ENCODE results near the gene HOXD8. TPM values are rescaled to one million over a fixed set of nuclear protein-coding genes. Genes with fewer than 3 reads are reported as not detected.

The HOXD8 gene
- not detected for total RNA-seq

DNA sequence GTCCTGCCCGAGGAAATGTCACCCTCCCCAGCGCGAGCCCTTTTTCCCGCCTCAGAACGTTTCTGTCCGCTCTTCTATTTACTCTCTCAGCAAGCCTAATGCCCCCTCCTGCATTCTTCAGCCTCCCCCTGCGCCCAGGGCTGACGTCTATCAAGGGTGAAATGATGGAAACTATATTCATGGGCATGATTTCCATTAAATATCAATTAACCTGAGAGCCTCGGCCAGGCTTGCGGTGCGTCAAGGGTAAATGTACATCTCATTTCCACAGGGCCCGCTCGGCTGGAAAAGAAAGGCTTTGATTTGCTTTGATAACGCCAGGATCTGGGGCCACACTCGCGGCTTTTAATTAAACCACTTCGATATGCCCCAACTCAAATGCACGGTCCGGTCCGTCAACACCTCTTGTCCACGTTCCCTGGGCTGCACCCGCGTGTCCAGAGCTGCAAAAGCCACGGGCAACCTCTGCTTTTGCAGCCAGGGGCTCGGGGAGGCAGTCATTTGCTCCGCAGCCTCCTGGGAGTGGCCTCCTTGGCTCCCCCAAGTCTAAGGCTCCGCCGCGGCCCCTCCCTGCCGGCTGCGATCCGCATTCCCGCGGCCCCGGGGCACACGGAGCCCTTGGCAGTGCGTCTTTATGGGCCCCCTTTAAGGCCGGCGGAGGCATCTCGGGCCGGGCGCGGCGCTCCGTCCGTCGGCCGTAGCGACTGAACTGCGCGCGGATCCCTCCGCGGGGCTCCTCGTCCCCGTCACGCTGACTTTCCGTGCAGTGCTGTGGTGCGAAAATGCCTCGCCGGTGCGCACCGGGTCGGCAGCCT is at the start of gene HOXD8:
HOXD8 (plus strand) TSS at position 724 of the 815 bp plus-strand sequence. CDS start 662 bp downstream, outside the sequence.
- DNase-seq (peak; percentile 49), ATAC-seq (ENCODE audit: low read depth) (no peak)
- no peaks in the 10 kb centered on the region for H3K36me3 Mint-ChIP-seq
- peak within 1 kb of the TSS; percentile 26 for H3K4me3 Mint-ChIP-seq
- no peaks in the 10 kb centered on the region for H3K9me3 Mint-ChIP-seq
- H3K27ac Mint-ChIP-seq: peak within 1 kb of the TSS; percentile 68
- H3K4me1 Mint-ChIP-seq: peaks cover 18% of the 10 kb centered on the region
- POLR2A ChIA-PET: no interaction called here
- peaks cover 87% of the 10 kb centered on the region for H3K27me3 Mint-ChIP-seq

DNA sequence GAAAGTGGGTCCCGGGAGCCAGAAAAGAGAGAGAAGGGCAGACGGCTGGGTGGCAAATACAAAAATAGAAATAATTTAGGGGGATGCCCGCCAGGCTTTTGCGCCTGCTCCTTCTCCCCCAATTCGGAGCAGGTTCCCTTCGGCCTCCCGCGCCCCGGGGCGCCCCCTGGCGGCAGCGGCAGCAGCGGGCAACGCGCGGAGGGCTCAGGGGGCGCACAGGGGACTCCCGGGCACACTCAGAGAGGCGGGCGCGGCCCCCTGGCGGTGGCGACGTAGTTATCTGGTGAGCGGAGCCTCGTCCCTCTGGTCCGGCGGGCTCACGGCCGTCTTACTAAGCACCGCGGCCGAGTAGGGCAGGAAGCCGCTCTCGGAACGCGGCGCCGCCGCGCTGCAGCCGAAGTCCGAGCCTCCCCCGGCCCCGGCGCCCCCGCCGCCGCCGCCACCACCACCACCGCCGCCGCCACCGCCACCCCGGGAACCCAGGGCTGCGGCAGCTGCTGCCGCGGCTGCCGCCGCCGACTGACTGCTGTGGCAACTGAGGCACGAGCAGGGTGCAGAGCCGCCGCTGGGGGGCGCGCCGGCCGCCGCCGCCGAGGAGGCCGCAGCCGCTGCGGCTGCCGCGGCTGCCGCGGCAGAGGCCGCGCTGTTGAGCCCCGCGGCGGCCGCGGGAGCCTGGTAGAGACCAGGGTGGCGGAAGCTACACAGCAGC is 49.5 kb upstream of the HOXD8 start:
- H3K4me3 Mint-ChIP-seq: peak overlapping the region; percentile 53
- POLR2A ChIA-PET: no interaction called here
- H3K27me3 Mint-ChIP-seq: peaks cover 83% of the 10 kb centered on the region
- peaks cover 7% of the 10 kb centered on the region for H3K4me1 Mint-ChIP-seq
- DNase-seq (peak; percentile 57), ATAC-seq (ENCODE audit: low read depth) (peak; percentile 47)
- H3K9me3 Mint-ChIP-seq: peaks cover 11% of the 10 kb centered on the region
- H3K27ac Mint-ChIP-seq: peak overlapping the region; percentile 63
- H3K36me3 Mint-ChIP-seq: peaks cover 9% of the 10 kb centered on the region

DNA sequence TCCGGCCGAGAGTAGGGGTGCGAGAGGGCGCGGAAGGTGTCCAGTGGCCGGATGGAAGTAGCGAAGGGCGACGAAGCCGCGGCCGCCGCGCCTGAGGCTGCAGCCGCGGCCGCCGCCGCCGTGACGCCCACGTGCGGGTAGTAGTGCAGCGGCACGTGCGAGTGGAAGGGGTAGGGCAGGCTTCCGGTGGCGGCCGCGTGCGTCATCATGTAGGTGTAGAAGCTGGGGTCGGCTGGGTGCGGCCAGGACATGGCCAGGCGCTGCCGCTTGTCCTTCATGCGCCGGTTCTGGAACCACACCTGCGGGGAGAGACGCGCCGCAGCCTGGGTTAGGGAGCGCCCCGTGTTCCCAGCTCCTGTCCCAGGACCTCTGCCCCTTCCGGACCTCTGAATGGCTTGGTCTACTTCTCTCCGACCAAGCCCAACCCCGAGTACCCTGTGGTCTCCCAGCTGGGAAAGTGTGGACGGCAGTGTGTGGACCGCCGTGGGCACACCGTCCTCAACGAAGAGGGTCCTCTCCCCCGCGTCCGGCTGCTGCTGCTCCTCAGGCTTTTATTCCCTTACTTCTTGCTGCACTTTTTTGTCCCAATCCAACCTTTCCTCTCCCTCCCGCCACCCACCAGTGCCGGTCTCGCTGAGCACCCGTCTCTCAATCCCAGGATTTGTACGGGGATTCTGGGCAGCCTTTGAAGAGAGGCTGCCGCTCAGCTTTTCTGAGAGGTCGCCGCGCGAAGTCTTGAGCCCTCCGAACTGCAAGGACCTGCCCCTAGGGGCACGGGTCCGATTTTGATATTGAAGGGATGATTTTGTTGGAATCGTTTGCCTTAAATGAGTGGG is 48.7 kb upstream of the HOXD8 start:
- ATAC-seq (ENCODE audit: low read depth): no peak
- POLR2A ChIA-PET: no interaction called here

DNA sequence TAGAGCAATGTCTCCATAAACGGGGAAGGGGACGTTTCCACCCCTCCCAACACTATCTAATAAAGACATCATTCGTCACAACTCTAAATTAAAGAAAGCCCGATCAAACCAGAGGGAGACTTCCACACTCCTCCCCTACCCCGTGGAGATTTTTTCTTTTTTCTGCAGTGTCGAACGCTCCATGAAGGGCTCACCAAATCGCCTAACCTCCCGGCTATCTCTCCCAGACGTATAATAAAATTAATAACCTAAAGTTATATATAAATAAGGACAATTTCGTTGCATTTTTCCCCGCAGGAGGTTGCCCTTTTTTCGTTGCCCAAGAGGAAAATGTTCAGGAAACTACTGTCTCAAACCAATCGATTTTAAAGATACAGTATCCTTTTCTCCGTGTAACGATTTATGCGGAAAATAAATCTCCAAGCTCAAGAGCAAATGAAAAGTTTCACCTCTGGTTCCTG is 48.1 kb upstream of the HOXD8 start:
- H3K4me3 Mint-ChIP-seq: peak overlapping the region; percentile 16
- peaks cover 10% of the 10 kb centered on the region for H3K36me3 Mint-ChIP-seq
- H3K9me3 Mint-ChIP-seq: peaks cover 10% of the 10 kb centered on the region
- H3K4me1 Mint-ChIP-seq: peaks cover 7% of the 10 kb centered on the region
- H3K27ac Mint-ChIP-seq: peak overlapping the region; percentile 83
- DNase-seq (no peak), ATAC-seq (ENCODE audit: low read depth) (no peak)
- H3K27me3 Mint-ChIP-seq: peaks cover 85% of the 10 kb centered on the region
- POLR2A ChIA-PET: no interaction called here

More for the DNA sequence above, 48.7 kb upstream of the HOXD8 start:
- no peak overlapping the region for H3K4me3 Mint-ChIP-seq
- no peak for DNase-seq
- peaks cover 10% of the 10 kb centered on the region for H3K36me3 Mint-ChIP-seq
- H3K9me3 Mint-ChIP-seq: peaks cover 11% of the 10 kb centered on the region
- peaks cover 83% of the 10 kb centered on the region for H3K27me3 Mint-ChIP-seq
- H3K27ac Mint-ChIP-seq: peak overlapping the region; percentile 83
- H3K4me1 Mint-ChIP-seq: peaks cover 7% of the 10 kb centered on the region

DNA sequence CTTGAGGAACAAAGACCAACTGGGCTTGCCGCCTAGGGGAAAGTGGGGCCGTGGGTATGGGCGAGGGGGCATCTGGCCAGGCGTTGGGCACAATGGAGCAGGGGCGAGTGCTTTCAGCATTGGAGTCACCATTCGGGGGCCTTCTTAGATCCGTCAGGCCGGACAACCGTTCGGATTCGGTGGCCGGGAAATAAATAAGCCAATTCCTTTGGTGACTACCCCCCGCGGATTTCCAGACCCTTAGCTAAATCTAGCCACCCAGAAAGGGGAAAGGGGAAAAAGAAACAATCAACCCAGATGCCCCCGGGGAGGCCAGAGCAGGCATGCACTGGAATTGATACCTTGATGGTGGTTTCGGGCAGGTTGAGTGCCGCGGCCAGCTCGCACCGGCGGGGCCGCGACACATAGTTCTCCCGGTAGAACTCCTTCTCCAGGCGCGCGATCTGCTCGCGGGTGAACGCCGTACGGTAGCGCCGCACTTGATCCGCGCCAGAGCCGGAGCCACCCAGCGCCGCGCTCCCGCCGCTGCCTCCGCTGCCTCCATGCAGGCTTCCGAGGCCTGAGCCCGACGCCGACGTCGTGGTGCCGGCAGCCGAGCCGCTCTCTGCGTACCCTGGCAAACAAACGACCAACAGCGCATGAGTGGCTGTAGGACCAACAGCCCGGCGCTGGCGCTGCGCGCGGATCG is 47.5 kb upstream of the HOXD8 start:
- Mint-ChIP-seq H3K9me3 (peaks cover 12% of the 10 kb centered on the region), H3K27me3 (peaks cover 85% of the 10 kb centered on the region), H3K4me3 (peak overlapping the region; percentile 16), H3K27ac (peak overlapping the region; percentile 83), H3K36me3 (peaks cover 10% of the 10 kb centered on the region), H3K4me1 (peaks cover 7% of the 10 kb centered on the region)
- ATAC-seq (ENCODE audit: low read depth): no peak
- peak; percentile 56 for DNase-seq
- POLR2A ChIA-PET: no interaction called here

DNA sequence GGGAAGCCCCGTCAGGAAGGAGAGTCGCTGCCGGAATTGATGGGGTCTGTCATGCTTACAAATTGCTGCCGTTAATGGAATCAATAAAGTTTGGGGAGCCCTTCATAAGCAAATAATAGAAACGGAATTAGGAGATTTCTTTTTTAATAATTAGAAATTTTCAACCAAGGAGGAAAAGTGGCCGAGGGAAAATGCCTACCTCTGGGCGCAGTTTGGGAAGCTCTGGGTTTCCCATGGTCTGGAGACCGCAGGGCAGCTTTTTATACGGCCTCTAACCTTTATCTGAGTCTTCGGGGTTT is 47.0 kb upstream of the HOXD8 start:
- H3K4me1 Mint-ChIP-seq: peaks cover 7% of the 10 kb centered on the region
- DNase-seq (no peak), ATAC-seq (ENCODE audit: low read depth) (no peak)
- POLR2A ChIA-PET: no interaction called here
- H3K36me3 Mint-ChIP-seq: peaks cover 10% of the 10 kb centered on the region
- H3K27ac Mint-ChIP-seq: peak overlapping the region; percentile 83
- H3K27me3 Mint-ChIP-seq: peaks cover 85% of the 10 kb centered on the region
- H3K9me3 Mint-ChIP-seq: peaks cover 12% of the 10 kb centered on the region
- H3K4me3 Mint-ChIP-seq: no peak overlapping the region

DNA sequence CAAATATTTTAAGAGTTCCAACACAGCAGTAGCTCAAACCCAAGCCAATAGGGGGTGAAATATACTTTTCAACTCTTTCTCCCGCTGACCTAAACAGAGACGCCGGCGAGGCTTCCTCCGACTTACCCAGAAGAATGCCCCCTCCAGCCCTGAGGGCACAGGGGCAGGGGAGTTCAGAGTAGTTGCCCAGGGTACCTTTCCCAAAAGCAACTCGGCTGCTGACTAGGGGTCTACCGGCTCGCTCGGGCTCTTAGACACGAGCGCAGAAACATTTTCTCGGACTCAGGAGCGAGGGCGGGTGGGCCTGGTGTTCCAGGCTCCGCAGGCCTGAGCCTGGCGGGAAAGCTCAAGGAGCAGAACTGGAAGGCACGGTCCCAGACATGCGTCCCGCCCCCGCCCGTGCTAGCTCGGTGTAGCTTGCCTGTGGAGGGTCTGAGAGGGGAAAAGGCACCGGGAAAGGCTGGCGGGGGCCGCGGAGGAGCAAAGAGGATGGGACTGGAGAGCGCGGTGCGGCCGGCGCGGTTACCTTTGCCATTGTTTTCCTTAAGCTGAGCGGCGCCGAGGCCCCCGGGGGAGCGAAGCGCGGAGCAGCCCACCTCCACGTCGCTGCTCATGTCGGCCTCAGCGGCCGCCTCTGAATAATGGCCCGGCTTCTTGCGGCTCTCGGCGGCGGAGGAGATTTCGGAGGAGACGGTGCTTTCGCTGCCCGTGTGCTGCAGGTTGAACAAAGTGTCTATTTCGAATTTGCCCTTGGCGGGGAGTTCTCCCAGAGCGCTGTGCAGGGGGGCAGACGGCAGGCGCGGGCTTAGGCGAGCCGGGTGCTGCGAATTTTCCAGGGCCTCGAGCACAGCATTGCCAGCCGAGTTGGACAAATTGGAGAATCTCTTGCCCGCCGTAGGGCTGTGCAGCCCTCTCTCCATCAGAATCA is 46.4 kb upstream of the HOXD8 start:
- H3K27ac Mint-ChIP-seq: peak overlapping the region; percentile 46
- peaks cover 89% of the 10 kb centered on the region for H3K27me3 Mint-ChIP-seq
- peaks cover 7% of the 10 kb centered on the region for H3K4me1 Mint-ChIP-seq
- POLR2A ChIA-PET: no interaction called here
- ATAC-seq (ENCODE audit: low read depth) (no peak), DNase-seq (no peak)
- H3K9me3 Mint-ChIP-seq: peaks cover 12% of the 10 kb centered on the region
- peak overlapping the region; percentile 22 for H3K4me3 Mint-ChIP-seq
- H3K36me3 Mint-ChIP-seq: peaks cover 10% of the 10 kb centered on the region

DNA sequence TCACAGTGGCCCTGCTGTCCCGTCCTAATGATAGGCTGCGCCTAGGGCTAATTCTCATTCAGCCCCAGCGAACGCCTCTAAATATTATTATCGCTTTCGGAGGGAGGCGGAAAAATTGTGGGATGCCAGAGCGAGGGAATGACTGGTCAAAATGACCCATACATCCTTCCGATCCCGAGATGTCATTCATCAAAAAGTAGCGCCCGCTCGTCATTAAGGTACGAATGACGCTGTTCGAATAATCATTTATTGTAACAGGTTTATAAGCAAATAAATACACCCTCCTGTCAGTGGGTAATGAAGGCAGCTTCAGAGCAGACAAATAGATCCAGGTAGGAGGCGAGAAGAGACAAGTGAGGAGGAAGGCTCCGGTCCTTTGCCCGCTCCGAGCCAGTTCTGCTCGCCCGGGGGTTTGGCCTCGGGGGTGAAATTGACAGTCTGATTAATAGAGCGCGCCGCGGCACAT is 45.7 kb upstream of the HOXD8 start, which contains the start of gene EVX2:
EVX2 (minus strand) TSS at position 167 of the 466 bp plus-strand sequence. CDS start 186 bp downstream, outside the sequence.
- H3K27me3 Mint-ChIP-seq: peaks cover 89% of the 10 kb centered on the region
- POLR2A ChIA-PET: no interaction called here
- DNase-seq: no peak
- H3K36me3 Mint-ChIP-seq: peaks cover 6% of the 10 kb centered on the region
- peaks cover 11% of the 10 kb centered on the region for H3K4me1 Mint-ChIP-seq
- peak within 1 kb of the TSS; percentile 22 for H3K4me3 Mint-ChIP-seq
- H3K9me3 Mint-ChIP-seq: peaks cover 7% of the 10 kb centered on the region
- ATAC-seq (ENCODE audit: low read depth): no peak
- peak within 1 kb of the TSS; percentile 46 for H3K27ac Mint-ChIP-seq

DNA sequence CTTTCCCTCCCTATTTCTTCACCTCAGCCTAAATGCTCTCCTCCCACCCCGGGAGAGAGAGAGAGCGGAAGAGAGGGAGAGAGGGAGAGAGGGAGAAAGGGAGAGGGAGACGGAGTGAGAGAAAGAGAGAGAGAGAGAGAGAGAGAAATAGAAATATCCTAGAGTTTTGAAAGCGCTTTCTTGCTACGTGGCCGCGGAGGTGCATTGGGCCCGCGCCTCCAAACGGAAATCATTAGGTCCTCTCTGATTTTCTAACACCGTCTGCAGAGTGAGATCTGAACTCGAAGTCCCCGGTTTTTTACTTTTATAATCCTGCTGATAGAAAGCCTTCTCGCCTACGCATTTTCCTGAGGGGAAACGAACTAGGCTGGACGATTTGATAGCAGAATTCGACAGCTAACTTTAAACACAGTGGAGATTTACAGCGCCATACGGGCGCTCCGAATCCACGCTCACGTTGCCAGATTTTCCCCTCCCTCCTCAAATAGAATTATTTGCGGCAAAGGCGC is 44.8 kb upstream of the HOXD8 start:
- Mint-ChIP-seq H3K27ac (peak overlapping the region; percentile 34), H3K9me3 (peaks cover 3% of the 10 kb centered on the region), H3K4me3 (no peak overlapping the region), H3K4me1 (peaks cover 6% of the 10 kb centered on the region), H3K36me3 (peaks cover 8% of the 10 kb centered on the region), H3K27me3 (peaks cover 89% of the 10 kb centered on the region)
- POLR2A ChIA-PET: no interaction called here
- no peak for ATAC-seq (ENCODE audit: low read depth)
- no peak for DNase-seq

DNA sequence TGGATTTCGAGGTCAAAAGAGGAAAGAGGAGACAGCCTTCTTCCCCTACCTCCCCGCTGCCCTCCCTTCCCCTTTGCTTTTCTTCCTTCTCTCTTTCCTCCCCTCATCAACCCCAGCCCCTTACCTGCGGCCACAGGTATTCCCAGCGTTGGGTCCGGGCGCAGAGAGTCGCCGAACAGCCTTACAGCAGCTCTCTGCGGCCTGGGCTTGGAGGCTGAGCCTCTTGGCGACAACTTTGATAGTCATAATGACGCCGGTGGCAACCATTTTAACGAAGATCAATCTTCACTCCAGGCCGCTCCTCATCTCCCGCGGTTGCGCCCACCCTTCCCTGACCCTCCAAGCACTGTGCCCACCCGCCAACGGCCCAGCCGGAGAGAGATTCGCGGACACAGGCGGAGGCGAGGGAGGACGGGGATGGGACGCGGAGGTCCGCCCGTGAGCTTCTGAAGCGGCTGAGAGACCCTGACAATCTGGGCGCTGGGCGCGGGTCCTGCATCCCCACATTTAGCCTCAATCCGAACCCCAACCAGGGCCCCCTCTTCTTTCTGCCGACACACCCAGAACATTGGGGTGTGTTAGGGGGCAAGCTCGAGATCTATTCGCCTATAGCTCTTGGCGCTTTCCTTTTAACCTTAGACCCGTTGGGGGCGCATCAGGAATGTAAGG is 44.3 kb upstream of the HOXD8 start:
- POLR2A ChIA-PET: no interaction called here
- peak overlapping the region; percentile 78 for H3K27ac Mint-ChIP-seq
- DNase-seq: no peak
- H3K36me3 Mint-ChIP-seq: peaks cover 8% of the 10 kb centered on the region
- no peak for ATAC-seq (ENCODE audit: low read depth)
- peaks cover 94% of the 10 kb centered on the region for H3K27me3 Mint-ChIP-seq
- peak overlapping the region; percentile 28 for H3K4me3 Mint-ChIP-seq
- peaks cover 6% of the 10 kb centered on the region for H3K4me1 Mint-ChIP-seq
- peaks cover 3% of the 10 kb centered on the region for H3K9me3 Mint-ChIP-seq

DNA sequence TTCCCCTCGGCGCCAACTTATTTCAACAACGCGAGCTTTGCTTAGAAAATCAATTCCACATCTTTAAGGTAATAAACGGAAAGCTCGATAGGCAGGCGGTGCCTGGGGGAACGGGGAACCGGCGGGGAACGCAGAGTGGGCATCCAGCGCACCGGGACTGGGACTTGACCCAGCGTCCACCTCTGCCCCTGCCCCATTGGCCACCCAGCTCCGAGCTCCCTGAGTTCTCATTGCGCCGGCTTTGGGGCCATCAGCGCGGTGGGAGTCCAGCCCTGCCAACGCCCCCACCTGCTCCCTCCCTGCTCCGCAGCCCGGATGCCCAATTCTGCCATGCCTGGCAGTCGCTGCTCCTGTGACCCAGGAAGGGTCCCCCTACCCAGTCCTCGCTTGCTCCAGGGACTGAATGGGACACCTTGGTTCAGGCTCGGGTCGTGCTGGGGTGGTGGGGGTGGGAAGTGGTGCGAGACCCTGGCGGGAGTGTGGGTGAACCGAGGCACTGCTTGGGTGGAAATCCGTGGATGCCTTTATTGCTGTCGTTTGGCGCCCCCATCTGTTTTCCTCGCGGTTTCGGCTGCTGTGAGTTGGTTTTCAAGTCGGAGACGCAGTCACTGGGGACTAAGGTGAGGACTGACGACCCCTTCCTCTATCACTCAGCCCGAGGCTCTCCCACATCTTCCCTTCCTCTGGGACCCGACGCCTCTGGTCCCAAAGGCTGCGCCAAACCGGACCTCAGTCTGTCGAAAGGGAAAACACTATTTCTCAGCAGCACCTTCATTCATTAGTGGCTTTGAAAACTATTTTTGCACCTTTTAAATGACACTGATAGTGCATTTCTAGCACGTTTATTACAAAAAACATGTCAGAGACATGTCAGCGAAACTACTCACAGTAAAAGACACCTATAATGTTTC is 43.4 kb upstream of the HOXD8 start:
- POLR2A ChIA-PET: no interaction called here
- Mint-ChIP-seq H3K36me3 (peaks cover 7% of the 10 kb centered on the region), H3K4me1 (peaks cover 4% of the 10 kb centered on the region), H3K27me3 (peaks cover 97% of the 10 kb centered on the region), H3K9me3 (peaks cover 3% of the 10 kb centered on the region), H3K4me3 (no peak overlapping the region), H3K27ac (peak overlapping the region; percentile 11)
- no peak for DNase-seq
- ATAC-seq (ENCODE audit: low read depth): no peak

Measured in activated naive CD8-positive, alpha-beta T cell treated with anti-CD3 and anti-CD28 coated beads, Interleukin-2, amount 10 ng/mL, durations not matched to agents 7 days and 5 days (primary cell).